Stimulated activated naive CD8-positive, alpha-beta T cell treated with anti-CD3 and anti-CD28 coated beads, Interleukin-15, Interleukin-2, amounts not matched to agents 100 ng/mL and 50 ng/mL, for 24 hours (primary cell): Measurements from ENCODE around the gene LAMA4.

Experiments
- H3K27ac Mint-ChIP-seq: one replicate; pipeline ENCODE4 v1.8.0; 2021; ENCODE audit warnings: mild to moderate bottlenecking, mixed read lengths
- H3K27me3 Mint-ChIP-seq: one replicate; pipeline ENCODE4 v1.8.0; 2021; ENCODE audit warnings: mixed read lengths
- H3K36me3 Mint-ChIP-seq: one replicate; pipeline ENCODE4 v1.8.0; 2021; ENCODE audit warnings: low read depth, mixed read lengths
- H3K4me1 Mint-ChIP-seq: one replicate; pipeline ENCODE4 v1.8.0; 2021; ENCODE audit warnings: low read depth, mixed read lengths
- H3K4me3 Mint-ChIP-seq: one replicate; pipeline ENCODE4 v1.8.0; 2021; ENCODE audit warnings: mild to moderate bottlenecking, mixed read lengths
- H3K9me3 Mint-ChIP-seq: one replicate; pipeline ENCODE4 v1.8.0; 2021; ENCODE audit warnings: mixed read lengths

The LAMA4 gene

GRCh38 chr6:112257178-112257855 lies 3.0 kb upstream of the LAMA4 start:
- Mint-ChIP-seq H3K27me3 (peaks cover 34% of the 10 kb centered on the region), H3K4me1 (peaks cover 16% of the 10 kb centered on the region)

GRCh38 chr6:112254921-112255320 lies 554 bp upstream of the LAMA4 start:
- H3K27me3 Mint-ChIP-seq: peaks cover 51% of the 10 kb centered on the region

More at GRCh38 chr6:112257178-112257855, 3.0 kb upstream of the LAMA4 start:
- H3K4me3 Mint-ChIP-seq: no peak overlapping the region
- H3K36me3 Mint-ChIP-seq: no peaks in the 10 kb centered on the region
- no peaks in the 10 kb centered on the region for H3K9me3 Mint-ChIP-seq
- no peak overlapping the region for H3K27ac Mint-ChIP-seq

GRCh38 chr6:112253498-112253840 lies 898 bp downstream of the LAMA4 start:
- peaks cover 56% of the 10 kb centered on the region for H3K27me3 Mint-ChIP-seq
- H3K27ac Mint-ChIP-seq: no peak overlapping the region
- H3K36me3 Mint-ChIP-seq: no peaks in the 10 kb centered on the region
- H3K4me3 Mint-ChIP-seq: peak overlapping the region; percentile 73
- no peaks in the 10 kb centered on the region for H3K9me3 Mint-ChIP-seq
- H3K4me1 Mint-ChIP-seq: peaks cover 16% of the 10 kb centered on the region

More at GRCh38 chr6:112254921-112255320, 554 bp upstream of the LAMA4 start:
- H3K9me3 Mint-ChIP-seq: no peaks in the 10 kb centered on the region
- H3K4me3 Mint-ChIP-seq: no peak overlapping the region
- no peaks in the 10 kb centered on the region for H3K36me3 Mint-ChIP-seq
- H3K4me1 Mint-ChIP-seq: peaks cover 16% of the 10 kb centered on the region
- no peak overlapping the region for H3K27ac Mint-ChIP-seq

DNA sequence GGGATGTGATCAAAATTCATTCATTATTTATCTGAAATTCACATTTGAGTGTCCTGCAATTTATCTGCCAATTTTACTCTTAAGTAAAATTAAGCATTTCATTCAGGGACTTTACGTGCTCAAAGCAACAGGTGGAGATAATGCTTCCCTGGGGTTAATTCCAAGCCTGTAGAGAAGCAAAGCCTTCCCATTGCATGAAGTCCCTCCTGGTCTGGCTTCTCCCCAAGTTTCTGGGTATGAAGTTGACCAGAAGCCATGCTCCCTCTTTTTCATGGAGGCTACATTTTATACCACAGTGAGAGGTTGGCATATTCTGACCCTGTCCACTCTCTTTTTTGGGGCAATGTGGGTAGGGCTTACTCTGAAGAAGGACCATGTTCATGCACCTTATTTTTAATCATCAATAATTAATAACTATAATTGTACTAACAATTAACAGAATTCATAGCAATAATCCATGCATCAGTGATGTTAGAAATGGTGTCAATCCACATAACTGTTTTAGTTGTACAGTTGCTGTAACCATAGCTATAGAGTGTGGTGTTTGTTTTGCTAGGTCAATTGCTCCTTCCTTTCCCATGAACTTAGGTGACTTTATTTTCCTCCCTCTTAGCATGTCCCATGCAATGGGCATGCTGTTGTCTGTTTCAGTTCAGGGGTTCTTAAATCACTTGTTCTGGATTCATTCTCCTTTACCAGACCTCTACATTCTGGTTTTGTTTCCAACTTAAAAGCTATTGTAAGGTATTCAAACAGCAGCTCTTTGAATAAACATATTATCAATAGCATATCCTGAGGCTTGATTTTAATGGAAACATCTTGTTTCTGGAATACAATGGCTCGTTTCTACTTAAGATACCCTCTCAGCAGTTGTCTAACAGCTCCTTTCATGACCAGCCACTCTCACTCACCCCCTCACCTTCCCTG lies 1.5 kb downstream of the LAMA4 start:
- Mint-ChIP-seq H3K27ac (no peak overlapping the region), H3K27me3 (peaks cover 57% of the 10 kb centered on the region), H3K9me3 (no peaks in the 10 kb centered on the region), H3K4me1 (peaks cover 16% of the 10 kb centered on the region), H3K36me3 (no peaks in the 10 kb centered on the region), H3K4me3 (peak overlapping the region; percentile 73)

DNA sequence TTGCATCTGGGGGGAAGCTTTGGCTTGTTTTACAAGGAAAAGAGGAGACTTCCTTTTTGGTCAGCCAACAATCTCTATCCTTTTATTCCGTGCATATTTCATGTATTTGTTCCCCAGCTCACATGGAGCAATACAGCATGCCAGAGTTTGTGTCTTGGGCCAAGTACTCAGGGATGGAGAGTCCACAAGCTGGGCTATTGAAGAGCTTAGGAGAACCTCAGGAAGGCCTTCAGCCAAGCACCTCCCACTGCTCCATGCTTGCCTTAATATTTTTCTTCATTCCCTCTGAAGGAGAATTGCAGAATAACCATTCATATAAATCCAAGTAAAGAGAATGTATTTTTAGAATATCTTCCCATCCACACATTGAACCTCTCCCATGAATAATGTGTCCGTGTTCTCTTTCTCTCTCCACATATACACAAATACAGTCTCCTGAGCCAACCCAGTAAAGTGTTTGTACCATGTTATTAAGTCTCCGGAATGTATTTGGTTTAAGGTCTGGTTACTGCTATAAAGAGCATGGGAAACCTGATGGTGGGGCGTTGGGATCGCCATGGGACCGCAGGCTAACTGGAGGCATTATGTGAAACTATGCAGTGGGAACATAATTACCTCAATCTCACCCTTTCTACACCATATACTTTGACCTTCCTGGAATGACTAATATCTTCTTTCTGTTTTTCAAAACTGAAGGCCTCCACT lies 3.0 kb downstream of the LAMA4 start:
- no peak overlapping the region for H3K27ac Mint-ChIP-seq
- H3K4me1 Mint-ChIP-seq: peaks cover 16% of the 10 kb centered on the region
- H3K36me3 Mint-ChIP-seq: no peaks in the 10 kb centered on the region
- no peak overlapping the region for H3K4me3 Mint-ChIP-seq
- no peaks in the 10 kb centered on the region for H3K9me3 Mint-ChIP-seq
- H3K27me3 Mint-ChIP-seq: peaks cover 57% of the 10 kb centered on the region

DNA sequence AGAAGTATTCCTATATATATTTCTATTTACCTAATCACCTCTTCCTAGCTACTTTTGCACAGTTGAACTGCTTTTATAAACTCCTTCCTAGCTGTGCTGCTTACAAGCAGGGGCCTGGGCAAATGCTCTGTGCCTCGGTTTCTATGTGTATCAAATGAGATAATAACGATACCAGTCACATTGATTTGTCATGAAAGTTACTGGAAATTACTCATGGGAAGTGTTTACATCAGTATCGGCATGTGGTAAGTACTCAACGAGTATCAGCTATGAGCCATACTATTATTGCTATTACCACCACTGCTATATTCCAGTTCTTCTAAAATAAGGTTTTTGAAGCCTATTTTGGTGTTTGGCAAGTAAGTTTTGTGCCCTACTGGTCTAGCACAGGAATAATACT lies 4.9 kb downstream of the LAMA4 start:
- H3K4me1 Mint-ChIP-seq: peaks cover 12% of the 10 kb centered on the region
- peaks cover 48% of the 10 kb centered on the region for H3K27me3 Mint-ChIP-seq
- H3K27ac Mint-ChIP-seq: no peak overlapping the region
- H3K36me3 Mint-ChIP-seq: no peaks in the 10 kb centered on the region
- no peak overlapping the region for H3K4me3 Mint-ChIP-seq
- H3K9me3 Mint-ChIP-seq: no peaks in the 10 kb centered on the region

DNA sequence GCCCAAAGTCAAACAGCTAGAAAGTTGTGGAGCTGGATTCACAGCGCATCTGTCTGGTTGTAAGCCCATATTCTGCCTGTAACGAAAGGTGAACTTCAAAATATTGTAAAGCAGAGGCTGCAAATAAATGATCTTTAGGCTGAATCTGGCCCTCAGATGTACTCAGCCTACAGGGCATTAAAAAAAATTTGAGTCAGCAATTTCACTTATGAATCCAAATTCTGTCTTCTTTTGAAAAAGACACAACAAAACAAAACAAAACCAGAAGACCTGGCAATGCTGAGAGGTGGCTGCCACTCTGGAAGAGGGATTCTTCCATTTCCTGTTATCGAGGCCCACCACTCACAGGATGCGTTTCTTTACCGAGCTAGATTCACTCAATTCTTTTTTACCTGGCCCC lies 7.1 kb downstream of the LAMA4 start:
- H3K4me3 Mint-ChIP-seq: no peak overlapping the region
- H3K36me3 Mint-ChIP-seq: no peaks in the 10 kb centered on the region
- no peaks in the 10 kb centered on the region for H3K9me3 Mint-ChIP-seq
- no peak overlapping the region for H3K27ac Mint-ChIP-seq
- H3K4me1 Mint-ChIP-seq: peaks cover 4% of the 10 kb centered on the region
- peaks cover 32% of the 10 kb centered on the region for H3K27me3 Mint-ChIP-seq

- peaks cover 20% of the 10 kb centered on the region for H3K27me3 Mint-ChIP-seq
- H3K36me3 Mint-ChIP-seq: no peaks in the 10 kb centered on the region
- no peak overlapping the region for H3K4me3 Mint-ChIP-seq
- peaks cover 10% of the 10 kb centered on the region for H3K4me1 Mint-ChIP-seq
- no peak overlapping the region for H3K27ac Mint-ChIP-seq
- H3K9me3 Mint-ChIP-seq: no peaks in the 10 kb centered on the region
Observed at GRCh38 chr6:112245511-112246203, 8.7 kb downstream of the LAMA4 start.

DNA sequence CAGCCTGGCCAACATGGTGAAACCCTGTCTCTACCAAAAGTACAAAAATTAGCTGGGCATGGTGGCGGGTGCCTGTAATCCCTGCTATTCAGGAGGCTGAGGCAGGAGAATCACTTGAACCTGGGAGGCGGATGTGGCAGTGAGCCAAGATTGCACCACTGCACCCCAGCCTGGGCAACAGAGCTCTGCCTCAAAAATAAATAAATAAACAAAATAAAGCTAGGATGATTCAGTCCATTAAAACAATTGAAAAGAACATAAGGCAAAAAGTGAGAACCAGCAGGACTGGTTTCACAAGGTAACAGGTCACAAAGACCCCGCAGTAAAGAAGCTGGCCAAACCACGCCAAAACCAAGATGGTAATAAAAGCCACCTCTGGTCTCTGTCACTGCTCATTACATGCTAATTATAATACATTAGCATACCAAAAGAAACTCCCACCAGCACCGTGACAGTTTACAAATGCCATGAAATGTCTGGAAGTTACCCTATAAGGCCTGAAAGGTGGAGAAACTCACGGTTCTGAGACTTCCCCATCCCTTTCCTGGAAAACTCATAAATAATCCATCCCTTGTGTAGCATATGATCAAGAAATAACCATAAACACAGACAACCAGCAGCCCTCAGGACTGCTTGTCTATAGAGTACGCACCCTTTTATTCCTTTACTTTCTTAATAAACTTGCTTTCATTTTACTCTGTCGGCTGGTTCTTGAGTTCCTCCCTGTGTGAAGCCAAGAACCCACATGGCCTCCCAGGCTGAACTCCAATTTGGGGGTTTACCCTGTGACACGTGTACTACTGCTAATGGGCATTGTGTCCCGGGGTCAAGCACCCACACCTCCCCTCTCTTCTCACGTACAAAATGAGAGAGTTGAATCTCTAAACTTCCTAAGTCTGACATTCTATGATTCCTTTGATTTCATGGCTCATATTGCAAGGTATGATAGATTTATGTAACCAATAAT lies 10.2 kb downstream of the LAMA4 start:
- Mint-ChIP-seq H3K27me3 (peaks cover 14% of the 10 kb centered on the region), H3K9me3 (no peaks in the 10 kb centered on the region)

DNA sequence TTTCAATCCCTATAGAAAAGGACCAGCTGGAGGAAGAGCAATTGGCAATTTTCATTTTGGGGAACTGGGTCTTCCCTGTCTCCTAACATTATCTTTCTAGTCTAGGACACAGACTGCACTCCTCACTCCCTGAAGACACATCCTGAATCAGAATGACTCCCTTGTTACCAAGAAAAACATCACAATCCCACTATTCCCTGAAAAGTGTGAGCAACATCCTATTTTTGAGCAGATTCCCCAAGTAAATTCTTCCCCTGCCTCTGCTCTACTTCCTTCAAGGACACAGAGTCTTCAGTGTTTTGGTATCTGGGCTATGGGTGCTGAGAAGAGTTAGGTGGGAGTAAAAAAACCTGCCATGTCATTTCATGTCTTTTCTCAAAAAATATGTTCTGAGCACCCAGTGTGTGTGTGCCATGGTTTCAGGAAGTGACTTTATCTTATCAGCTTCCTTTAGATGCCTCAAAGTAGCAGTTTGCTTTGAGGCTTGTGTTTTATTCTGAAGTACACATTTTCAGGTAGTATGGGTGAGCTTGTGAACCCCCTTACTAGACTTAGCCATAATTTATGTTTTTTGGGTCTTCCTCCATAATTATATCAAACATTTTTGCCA lies 12.4 kb downstream of the LAMA4 start:
- Mint-ChIP-seq H3K27ac (no peak overlapping the region), H3K27me3 (peaks cover 17% of the 10 kb centered on the region), H3K4me1 (peaks cover 12% of the 10 kb centered on the region), H3K4me3 (no peak overlapping the region), H3K36me3 (no peaks in the 10 kb centered on the region), H3K9me3 (no peaks in the 10 kb centered on the region)

More for the DNA sequence above, 10.2 kb downstream of the LAMA4 start:
- Mint-ChIP-seq H3K4me3 (no peak overlapping the region), H3K4me1 (peaks cover 10% of the 10 kb centered on the region), H3K36me3 (no peaks in the 10 kb centered on the region), H3K27ac (no peak overlapping the region)

GRCh38 chr6:112237595-112237994 lies 16.8 kb downstream of the LAMA4 start:
- no peaks in the 10 kb centered on the region for H3K9me3 Mint-ChIP-seq
- H3K27ac Mint-ChIP-seq: no peak overlapping the region
- H3K4me1 Mint-ChIP-seq: peaks cover 25% of the 10 kb centered on the region
- H3K4me3 Mint-ChIP-seq: no peak overlapping the region
- peaks cover 53% of the 10 kb centered on the region for H3K27me3 Mint-ChIP-seq
- no peaks in the 10 kb centered on the region for H3K36me3 Mint-ChIP-seq

- H3K36me3 Mint-ChIP-seq: no peaks in the 10 kb centered on the region
- H3K4me1 Mint-ChIP-seq: peaks cover 20% of the 10 kb centered on the region
- no peak overlapping the region for H3K4me3 Mint-ChIP-seq
- H3K27ac Mint-ChIP-seq: no peak overlapping the region
- no peaks in the 10 kb centered on the region for H3K9me3 Mint-ChIP-seq
- peaks cover 53% of the 10 kb centered on the region for H3K27me3 Mint-ChIP-seq
Observed at GRCh38 chr6:112237066-112237465, 17.3 kb downstream of the LAMA4 start.

GRCh38 chr6:112235956-112236355 lies 18.4 kb downstream of the LAMA4 start:
- Mint-ChIP-seq H3K27me3 (peaks cover 53% of the 10 kb centered on the region), H3K4me1 (peaks cover 16% of the 10 kb centered on the region), H3K4me3 (no peak overlapping the region), H3K36me3 (no peaks in the 10 kb centered on the region), H3K9me3 (no peaks in the 10 kb centered on the region), H3K27ac (peak overlapping the region; percentile 66)
